ENCODE measurements around the gene ANKRD34A. TPM values are rescaled to one million over a fixed set of nuclear protein-coding genes. Genes with fewer than 3 reads are reported as not detected.

Gene ANKRD34A
- total and polyA plus RNA-seq, 2 of the 13 experiments (the other 11 are each of a cell fraction or from before 2014, with no cell fraction given), result 0.05 to 0.07 TPM

DNA sequence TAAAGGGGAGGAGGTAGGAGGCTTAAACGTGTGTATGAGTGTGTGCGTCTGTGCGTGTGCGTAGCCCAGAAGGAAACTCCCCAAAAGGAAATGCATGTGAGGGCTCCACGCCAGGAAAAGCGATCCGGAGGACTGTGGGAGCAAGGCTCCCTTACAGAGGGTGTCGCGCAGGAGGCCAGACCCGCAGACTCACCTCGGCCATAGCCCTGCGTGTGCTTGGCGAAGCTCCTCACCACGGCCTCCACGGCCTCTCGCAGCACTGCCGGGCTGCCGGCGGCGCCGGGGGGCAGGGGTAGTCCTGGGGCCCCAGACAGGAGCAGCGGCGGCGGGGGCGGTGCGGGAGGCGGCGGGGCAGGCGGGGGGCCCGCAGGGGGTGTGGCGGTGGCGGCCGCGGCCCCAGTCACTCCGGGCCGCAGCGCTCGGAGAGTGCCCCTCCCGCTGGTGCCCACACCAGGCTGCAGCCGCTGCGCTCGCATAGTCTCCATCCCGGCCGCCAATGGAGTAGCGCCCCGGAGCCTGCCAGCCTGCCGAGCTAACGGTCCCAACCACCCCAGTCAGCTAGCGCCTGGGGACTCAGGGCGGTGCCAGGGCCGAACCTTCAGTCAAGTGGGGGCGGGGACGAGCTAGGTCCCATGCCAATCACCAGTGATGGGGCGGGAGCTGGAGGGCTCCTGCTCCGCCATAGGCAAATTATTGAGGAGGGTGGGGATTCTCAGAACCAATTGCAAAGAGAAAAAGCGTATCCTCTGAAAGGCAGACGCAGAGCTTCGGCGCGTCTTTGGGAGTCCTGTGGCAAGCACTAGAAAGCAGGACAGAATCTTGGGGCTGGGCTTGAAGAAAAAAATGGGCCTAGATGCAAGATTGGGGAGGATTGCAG is 6.7 kb downstream of the ANKRD34A start, which contains the start of gene LIX1L (continued):
- TF ChIP-seq, protein P1, sequence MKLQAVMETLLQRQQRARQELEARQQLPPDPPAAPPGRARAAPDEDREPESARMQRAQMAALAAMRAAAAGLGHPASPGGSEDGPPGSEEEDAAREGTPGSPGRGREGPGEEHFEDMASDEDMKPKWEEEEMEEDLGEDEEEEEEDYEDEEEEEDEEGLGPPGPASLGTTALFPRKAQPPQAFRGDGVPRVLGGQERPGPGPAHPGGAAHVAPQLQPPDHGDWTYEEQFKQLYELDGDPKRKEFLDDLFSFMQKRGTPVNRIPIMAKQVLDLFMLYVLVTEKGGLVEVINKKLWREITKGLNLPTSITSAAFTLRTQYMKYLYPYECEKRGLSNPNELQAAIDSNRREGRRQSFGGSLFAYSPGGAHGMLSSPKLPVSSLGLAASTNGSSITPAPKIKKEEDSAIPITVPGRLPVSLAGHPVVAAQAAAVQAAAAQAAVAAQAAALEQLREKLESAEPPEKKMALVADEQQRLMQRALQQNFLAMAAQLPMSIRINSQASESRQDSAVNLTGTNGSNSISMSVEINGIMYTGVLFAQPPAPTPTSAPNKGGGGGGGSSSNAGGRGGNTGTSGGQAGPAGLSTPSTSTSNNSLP (IDR thresholded peaks at IDR 0.05; ENCODE audit: low read depth, low read length), result no peak
- no peak for TF ChIP-seq HNF4G (IDR thresholded peaks at IDR 0.05; ENCODE audit: borderline replicate concordance, low read depth, low read length)
- no peak for TF ChIP-seq HNF4G (CRISPR knock-in tag; IDR thresholded peaks at IDR 0.05; ENCODE audit: borderline replicate concordance, low read depth)
- TF ChIP-seq CHD4 (IDR thresholded peaks at IDR 0.05; ENCODE audit: borderline replicate concordance, low read length), result no peak
- no peak for TF ChIP-seq FLYWCH1 (CRISPR knock-in tag; IDR thresholded peaks at IDR 0.05)
- TF ChIP-seq, protein P2, sequence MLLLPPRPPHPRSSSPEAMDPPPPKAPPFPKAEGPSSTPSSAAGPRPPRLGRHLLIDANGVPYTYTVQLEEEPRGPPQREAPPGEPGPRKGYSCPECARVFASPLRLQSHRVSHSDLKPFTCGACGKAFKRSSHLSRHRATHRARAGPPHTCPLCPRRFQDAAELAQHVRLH (CRISPR knock-in tag; IDR thresholded peaks at IDR 0.05; ENCODE audit: borderline replicate concordance, low read depth), result 0 out of 2 replicates have a peak, but pooled peaks have one; percentile 13
- no peak for TF ChIP-seq ZNF431 (CRISPR knock-in tag; IDR thresholded peaks at IDR 0.05; ENCODE audit: borderline replicate concordance, low read depth)
- TF ChIP-seq SOX5 (CRISPR knock-in tag; IDR thresholded peaks at IDR 0.05; ENCODE audit: borderline replicate concordance), result no peak
- peak; percentile 43; the same call in 1 of the 2 replicates for TF ChIP-seq SALL1 (CRISPR knock-in tag; IDR thresholded peaks at IDR 0.05)
- TF ChIP-seq ZNF800 (CRISPR knock-in tag; IDR thresholded peaks at IDR 0.05), result peak; percentile 69; the same call in 1 of the 2 replicates
- TF ChIP-seq POGZ (CRISPR knock-in tag; IDR thresholded peaks at IDR 0.05), result peak; percentile 51; the same call in 1 of the 2 replicates
- no peak for TF ChIP-seq AKAP8 (CRISPR knock-in tag; IDR thresholded peaks at IDR 0.05)
- no peak for TF ChIP-seq ZNF839 (CRISPR knock-in tag; IDR thresholded peaks at IDR 0.05; ENCODE audit: borderline replicate concordance)
- no peak for TF ChIP-seq ZNF619 (CRISPR knock-in tag; IDR thresholded peaks at IDR 0.05)
- TF ChIP-seq TAF15 (IDR thresholded peaks at IDR 0.05; ENCODE audit: low read depth, low read length, poor library complexity, severe bottlenecking), result no peak
- TF ChIP-seq ZNF326 (CRISPR knock-in tag; IDR thresholded peaks at IDR 0.05; ENCODE audit: borderline replicate concordance), result no peak
- peak; percentile 33 for TF ChIP-seq ZNF781 (CRISPR knock-in tag; IDR thresholded peaks at IDR 0.05; ENCODE audit: borderline replicate concordance, not compliant biosample characterization)
- TF ChIP-seq, protein P3, sequence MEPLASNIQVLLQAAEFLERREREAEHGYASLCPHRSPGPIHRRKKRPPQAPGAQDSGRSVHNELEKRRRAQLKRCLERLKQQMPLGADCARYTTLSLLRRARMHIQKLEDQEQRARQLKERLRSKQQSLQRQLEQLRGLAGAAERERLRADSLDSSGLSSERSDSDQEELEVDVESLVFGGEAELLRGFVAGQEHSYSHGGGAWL (CRISPR knock-in tag; IDR thresholded peaks at IDR 0.05), result 0 out of 2 replicates have a peak, but pooled peaks have one; percentile 18
- no peak for TF ChIP-seq ZNF546 (CRISPR knock-in tag; conservative IDR thresholded peaks at IDR 0.05)
- TF ChIP-seq PRPF4 (IDR thresholded peaks at IDR 0.05; ENCODE audit: low read depth, low read length, poor library complexity, severe bottlenecking), result no peak
- TF ChIP-seq, protein P4, sequence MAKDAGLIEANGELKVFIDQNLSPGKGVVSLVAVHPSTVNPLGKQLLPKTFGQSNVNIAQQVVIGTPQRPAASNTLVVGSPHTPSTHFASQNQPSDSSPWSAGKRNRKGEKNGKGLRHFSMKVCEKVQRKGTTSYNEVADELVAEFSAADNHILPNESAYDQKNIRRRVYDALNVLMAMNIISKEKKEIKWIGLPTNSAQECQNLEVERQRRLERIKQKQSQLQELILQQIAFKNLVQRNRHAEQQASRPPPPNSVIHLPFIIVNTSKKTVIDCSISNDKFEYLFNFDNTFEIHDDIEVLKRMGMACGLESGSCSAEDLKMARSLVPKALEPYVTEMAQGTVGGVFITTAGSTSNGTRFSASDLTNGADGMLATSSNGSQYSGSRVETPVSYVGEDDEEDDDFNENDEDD (CRISPR knock-in tag; IDR thresholded peaks at IDR 0.05; ENCODE audit: borderline replicate concordance), result no peak
- TF ChIP-seq MXI1 (IDR thresholded peaks at IDR 0.05; ENCODE audit: borderline replicate concordance, low read depth, low read length), result peak; percentile 39; the same call in 1 of the 3 replicates
